OCI-M2 (cell line): ENCODE data around the gene DLST.

Experiments
- DNase-seq: peaks from one replicate; lab custom pipeline; 2025; ENCODE audit not compliant: unreplicated experiment; lab: John Stamatoyannopoulos, UW

The DLST gene

DNA sequence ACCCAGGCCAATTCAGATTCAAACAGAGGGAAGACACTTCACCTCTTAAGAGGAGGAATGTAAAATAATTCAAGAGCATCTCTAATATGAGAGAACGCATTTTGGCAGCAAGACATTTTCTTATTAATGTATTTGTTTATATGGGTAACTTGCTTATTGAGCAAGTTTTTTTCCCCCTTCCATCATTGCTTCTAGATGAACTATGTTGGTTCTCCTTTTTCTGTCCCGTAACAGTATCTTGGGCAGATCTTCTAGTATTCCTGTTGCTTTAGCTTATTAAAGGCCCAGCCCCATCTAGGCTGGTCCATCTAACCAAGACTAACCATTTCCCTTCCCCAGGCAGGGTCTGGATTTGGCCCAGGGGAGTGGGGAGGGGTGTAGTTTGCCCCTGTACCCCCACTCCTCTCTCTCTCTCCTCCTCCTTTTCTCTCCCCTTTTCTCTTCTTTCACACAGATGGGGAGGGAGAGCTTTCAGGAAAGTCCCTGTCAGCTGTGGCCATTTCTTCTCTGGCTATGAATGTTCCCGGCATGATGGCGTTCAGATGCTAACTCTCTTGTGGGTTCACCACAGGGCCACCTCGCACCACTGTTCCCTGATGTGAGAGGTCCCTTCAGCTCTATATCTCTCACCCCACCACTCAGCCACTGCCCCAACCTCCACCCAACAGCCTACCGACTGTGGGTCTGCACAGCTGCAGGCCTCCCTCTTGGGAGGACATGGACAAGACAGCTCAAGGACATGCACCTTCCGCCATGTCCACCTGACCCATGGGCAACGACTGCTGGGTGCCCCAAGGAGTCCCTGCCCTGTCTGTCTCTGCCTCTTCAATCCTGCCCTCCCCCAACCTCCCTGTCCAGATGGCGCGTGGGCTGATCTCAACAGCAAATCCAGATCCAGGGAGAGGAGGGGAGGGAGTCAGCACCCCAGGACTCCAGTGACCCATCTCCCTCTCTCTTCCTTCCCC is 57.1 kb downstream of the DLST start:
- DNase-seq, result no peak

DNA sequence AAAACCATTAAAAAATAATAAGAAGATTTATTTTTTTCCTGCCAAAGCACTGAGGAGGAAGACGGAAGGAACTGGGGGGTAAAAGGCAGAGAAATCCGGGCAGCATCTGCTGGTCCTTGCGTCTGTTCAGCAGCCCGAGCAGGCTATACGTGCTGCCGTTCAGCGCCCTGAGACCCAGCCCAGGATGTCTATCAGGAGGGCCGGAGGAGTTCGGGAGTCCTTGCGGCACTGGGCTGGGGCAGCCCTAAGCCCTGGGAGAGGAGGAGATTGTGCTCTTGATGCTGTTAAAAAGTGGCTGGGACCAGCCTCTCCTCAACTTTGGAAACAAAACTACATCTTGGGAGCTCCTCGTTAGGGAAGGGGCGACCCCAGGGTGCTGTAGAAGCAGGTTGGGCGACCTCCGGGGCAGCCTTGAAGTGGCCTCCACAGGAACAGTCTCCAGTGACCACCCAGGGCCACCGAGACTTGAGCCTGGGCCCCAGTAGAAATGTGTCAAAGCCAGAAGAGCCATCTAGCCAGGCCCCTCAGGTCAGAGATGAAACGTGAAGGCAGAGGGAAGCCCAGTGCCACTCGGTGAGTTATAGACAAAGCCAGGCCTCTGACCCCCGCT is 59.3 kb downstream of the DLST start:
- DNase-seq, result no peak

DNA sequence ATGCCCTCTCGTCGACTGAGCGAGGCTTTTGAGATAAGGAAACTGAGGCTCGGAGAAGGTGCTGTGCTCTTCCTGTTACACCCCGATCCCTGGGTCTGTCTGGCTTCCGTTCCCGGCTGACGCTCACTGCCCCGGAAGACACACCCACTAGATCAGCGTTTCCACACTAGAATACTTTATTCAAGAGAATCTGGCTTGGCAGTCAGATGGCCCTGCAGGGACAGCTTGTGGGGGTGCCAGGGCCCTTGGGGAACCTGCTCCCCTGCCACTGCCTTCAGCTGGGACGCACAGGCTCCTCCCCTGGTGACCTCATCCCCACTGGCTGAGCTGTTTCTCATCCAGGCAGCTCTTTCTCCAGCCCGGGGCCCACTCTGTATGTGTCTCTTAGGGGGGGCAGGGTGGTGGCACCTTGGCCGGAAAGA is 60.0 kb downstream of the DLST start:
- DNase-seq, result no peak

DNA sequence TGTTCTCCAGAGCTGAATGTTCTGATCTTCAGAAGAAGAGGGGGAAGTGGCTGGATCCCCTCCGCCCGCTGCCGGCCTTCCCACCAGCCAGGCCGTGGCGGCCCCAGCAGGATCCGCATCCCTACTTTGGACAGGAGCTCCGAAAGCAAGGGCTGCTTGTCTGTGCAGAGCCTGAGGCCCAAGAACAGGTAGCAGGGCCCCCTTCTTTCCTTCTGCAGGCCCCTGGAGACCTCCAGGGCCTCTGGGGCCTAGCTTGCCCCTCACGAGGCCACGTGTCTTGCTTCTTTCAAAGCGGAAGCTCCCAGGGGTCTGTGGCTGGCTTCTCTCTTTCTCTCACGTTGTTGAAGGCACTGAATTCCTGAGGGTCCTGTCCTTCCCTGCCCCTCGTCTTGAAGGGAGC is 60.5 kb downstream of the DLST start:
- DNase-seq, result no peak

DNA sequence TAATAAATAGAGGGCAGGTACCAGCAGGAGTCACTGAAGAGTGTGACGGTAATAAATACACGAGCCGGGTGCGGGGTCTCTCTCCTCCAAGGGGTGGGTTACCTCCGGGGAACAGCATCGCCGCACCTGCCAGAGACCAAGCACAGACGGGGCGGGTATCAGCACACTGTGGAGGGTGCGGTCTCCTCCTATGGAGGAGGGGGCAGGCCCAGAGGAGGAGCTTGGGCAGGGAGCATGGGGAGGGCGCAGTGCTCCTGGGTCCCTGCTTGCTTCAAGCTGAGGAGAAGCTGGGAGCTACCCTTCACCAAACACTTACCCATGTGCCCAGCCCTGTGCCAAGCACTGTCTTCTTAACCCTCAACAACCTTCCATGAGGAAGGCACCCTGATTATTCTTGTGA is 60.9 kb downstream of the DLST start:
- no peak for DNase-seq

DNA sequence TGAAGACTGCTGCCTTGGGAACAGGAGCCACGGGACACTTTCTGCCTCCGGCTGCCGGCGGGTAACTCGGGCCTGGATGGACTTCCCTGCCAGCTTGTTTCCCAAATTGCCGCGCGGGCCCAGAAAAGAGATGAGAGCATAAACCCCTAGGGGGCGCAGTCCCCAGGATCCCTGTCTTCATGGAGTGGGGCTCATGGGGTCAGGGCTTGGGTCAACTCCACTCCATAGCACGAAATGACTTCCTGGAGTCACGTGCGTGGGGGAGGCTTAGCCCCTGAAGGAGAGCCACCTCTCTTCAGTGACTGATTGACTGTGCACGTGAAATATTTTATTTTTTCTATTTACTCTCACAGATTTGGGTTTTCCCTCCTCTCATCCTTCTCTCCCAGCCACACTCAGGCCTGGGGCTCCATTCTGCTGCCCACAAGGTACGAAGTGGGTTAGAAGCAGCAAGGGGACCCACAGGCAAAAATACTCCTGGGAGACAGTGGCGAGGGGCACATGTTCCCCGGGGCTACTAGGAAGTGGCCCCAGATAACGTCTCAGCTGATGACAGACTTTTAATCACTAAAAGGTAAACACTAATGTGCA is 63.6 kb downstream of the DLST start:
- DNase-seq, result no peak

DNA sequence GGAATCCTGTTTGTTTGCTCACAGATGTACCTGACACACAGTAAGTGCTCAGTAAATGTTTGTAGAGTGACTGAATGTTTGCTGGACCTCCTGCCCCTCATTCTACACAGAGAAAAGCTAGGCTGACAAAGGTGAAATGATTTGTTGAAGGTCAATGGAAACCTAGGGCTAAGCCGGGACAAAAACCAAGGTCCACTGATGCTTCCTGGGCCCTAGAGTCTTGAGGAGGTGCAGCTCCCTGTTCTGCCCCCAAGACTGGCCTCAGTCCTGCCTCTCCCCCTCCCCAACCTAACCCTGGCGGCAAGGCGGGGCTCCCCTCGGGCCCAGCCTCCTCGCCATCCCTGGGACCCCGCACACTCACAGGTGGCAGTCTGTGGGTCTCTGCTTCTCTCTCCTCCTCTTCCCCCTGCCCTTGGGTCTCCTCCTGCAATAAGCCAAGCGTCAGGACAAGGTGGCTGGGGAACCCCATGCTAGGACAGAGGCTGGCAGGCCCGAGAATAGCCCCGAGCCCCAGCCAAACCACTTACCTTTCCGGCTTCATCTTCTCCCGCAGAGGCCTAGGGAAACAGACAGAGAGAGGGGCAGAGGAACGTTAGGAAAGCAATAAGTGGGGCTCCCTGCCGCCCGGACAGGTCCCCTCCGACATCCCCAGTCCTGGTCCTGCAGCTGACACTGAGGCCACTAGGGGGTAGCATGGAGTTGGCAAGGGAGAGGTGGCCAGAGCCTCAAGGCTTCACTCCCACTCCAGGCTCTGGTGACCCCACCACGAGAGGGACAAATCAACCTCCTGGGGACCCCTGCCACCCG is 64.3 kb downstream of the DLST start:
- peak; percentile 22 for DNase-seq

DNA sequence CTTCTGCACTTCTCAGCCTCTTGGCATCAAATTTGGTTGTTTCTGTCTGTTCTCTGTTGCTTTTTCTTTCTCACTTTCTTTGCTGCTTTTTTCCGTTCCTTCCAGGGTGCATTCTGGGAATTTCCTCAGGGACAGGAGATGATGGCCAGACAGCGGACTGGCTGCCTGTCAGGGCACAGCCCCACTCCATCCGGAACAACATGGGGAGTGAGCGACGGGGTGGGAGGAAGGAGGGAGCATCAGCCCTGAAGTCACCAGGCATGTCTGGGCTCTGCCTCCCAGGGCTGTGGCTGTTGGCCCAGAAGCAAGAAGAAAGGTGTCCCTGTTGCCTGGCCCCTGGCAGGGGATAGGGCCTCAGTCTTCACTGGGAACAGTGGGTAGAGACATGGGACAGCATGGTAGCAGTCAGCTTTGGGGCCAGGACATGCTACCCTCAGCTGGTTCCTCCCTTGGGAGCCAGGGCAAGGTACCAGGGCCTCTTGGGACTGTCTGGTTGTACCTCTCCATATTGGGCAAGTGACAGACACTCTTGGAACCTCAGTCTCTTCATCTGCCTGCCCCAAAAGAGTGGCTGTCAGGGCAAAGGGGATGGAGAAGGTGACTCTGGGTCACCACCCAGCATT is 65.1 kb downstream of the DLST start:
- DNase-seq, result no peak

DNA sequence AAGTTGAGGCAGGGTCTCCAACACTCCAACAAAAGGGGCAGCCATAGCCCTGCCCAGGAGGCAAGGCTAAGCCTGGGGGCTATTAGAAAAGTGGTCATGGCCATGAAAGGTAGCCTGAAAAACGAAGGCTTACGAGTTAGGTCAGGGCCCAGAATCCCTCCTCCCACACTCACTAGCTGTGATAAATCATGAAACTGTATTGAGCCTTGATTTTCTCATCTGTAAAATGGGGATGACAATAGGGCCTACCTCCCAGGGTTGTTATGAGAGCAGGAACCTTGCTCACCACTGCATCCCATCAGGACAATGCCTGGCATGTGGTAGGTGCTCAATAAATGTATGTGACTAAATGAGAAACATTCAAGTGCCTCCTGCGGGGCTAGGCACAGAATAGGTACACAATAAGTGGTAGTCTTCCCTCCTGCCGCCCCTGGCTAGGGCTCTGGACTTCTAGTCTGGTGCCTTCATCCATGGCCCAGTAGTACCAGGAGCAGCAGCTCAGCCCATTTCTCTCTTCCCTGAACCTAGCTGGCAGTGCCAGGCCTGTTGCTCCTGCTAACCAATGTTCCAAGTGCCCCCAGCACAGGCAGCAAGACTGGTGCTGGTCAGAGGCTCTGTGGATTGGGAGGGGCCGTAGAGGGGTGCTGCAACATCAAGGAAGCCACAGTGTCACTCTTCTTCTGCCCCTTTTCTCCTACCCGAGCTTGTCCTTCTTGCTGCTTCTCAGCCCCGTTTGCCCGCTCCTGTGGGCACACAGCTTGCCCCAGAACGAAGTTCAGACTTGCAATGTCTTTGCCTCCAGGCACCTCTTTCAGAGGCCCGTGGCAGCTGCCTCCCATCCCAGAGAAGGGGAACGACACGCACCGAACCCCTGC is 65.9 kb downstream of the DLST start:
- DNase-seq, result no peak

DNA sequence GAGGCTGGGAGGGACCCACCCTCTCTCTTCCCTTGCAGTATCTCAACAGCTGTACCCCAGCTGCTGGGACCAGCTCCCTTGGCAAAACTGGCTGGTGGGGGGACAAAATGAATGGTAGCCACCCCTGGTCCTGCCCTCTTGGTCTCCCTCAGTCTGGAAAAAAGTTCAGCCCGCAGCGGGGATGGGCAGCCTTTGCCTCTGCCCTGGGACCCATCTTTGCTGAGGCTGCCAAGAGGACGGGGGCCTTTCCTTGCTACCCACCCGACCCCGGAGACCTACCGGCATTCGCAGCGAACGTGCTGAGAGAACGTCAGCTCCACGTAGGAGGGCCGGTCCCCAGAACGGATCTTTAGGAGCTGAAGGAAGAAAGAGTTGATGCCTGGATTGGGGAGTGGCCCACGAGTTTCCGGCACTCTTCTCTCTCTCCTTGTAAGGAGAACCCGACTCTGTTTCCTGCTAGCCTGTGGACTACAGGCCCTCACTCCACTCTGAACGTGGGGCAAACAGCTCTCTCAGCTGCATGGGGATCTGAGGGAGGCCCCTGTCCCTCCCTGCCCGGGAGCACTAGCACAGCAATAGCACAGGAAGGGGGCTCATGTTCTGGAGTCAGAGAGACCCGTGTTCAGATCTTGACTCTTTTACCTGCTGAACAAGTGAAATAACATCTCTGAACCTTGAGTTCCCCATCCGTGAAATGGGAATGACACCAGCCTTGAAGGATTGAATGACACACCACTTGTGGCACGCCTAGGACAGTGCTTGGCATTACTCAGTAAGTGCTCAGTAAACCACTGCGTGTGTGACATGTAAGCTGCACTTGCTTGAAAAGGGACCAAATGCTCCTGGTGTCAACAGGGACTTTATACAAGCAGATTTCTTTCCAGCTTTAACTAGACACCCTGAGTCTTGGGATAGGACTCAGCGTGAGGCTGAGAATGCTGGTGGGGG is 66.8 kb downstream of the DLST start:
- no peak for DNase-seq

DNA sequence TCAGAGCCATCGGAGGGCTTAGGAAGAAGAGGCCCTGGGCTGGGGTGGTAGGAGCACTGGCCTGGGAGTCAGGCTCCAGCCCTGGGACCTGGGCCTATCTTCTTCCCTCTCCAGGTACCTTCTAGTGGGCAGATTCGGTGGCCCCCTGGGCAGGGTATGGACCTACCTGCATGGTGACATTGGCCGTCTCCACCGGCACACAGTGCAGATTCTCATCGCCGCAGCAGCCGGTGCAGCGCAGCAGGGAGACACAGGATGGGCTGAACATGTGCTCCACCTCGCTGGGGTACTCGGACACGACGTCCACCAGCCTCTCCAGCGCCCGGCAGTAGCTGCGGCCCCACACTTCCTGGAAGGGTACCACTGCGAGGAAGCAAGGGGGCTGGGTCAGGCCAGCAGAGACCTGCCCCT is 67.5 kb downstream of the DLST start:
- DNase-seq, result no peak

DNA sequence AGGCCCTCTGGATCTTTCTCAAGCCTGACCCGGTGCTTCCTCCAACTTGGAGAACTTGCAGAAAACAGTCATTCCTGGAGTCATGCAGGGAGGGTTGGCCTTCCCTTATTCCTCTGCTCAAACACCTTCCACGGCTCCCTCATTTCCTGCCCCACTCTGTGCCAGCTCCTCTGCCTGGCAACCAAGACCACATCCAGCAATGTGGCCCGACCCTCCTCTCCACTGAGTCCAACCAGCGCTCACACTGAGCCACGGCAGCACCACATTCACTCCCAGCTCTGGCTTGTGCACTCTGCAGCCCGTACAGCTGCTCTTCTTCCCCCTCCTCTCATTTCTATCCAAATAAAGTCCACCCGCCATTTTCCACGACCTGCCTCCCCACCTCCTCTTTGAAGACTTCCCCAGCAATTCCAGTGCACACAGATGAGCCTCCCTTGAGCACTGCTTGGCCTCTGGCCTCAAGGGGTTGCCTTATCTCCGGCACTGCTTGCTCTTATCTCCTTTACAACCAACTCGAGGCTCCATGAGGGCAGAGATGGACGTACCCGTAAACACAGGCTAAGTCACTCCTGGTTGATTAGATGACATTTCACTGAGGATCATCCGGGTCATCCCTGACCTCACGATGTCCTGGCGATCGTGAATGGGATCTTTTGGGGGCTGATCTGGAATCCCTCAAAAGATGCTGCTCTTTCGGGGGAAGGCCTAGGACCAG is 68.3 kb downstream of the DLST start:
- no peak for DNase-seq

DNA sequence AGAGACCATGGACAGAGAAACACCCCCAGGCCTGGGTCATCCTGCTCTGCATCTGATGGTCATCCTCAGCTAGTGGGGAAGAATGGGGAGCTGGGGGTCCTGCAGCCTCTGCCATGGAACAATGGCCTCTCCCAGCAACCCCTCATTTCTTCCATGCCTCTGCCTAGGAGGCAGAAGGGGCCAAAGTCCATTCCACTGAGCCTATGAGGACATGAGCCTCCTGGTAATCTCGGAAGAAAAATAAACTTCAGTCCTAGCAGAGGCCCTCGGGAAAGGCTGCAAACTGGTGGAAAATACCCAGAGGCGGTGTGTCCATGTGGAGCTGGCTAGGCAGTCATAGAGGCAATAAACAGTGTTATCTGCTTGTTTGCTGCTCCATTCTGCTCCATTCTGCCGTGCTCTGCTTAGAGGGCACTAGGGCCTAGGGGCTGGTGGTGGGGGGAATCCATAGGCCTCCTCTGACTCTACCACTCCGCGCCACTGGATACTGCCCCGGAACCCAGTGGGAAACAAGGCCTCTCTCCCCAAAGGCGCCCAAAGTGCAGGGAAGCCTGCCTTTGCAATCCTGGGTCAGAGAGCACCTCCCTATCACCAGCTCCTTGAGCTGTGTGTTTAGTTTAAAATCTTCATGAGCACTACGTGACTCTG is 69.2 kb downstream of the DLST start:
- no peak for DNase-seq

DNA sequence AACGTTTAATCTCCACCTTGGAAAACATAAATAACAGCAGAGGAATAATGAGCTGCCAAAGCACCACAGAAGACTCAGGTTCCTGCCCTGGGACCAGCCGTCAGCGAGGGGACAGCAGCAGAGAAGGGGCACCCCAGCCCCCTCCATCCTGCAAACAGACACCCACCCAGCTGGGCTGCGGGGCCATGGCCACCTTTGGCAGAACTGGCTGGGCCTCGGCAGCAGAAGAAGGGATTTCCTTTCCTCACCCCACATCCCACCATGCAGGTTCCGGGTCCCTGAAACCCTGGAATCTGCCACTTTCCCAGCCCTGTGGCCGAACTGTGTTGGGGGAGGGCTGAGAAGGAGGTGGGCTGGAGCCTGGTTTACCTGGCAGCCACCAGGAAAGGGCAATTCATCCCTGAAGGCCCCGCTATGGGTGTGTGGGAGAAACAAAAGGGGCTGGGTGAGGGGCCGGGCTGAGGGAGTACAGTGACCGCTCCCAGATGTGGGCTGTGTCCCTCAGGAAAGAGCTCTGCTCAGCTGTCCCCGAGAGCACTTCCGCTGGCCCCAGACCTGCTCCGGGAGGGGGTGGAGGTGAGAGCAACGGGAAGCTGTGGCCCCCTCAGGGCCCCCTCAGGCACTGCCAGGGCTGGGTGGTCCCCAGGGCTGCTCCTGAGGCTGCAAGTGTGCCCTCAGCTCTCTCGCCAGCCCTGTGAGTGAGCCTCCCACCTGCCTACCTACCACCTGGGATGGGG is 69.9 kb downstream of the DLST start:
- DNase-seq, result no peak

DNA sequence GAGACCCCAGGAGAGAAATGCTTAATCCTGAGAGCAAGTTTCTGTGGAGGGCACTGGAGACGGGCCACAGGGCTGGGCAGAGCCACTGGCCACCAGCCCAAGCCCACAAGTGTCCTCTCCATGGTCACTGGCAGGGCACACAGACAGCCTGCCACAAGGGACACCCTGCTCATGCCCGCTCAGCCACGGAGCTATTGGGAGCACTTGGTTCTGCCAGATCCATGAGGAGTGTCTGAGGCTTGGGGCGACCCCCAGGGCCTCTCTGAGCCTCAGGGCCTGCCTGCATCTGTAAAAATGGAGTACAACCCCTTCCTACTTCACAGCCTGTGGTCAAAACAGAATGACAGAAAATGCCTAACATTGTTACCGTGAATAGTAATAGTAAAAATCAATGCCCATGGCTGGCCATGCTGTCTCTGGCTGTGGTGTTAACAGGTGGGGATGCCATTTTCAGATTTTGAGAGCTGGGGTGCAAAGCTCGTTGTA is 70.5 kb downstream of the DLST start:
- no peak for DNase-seq

DNA sequence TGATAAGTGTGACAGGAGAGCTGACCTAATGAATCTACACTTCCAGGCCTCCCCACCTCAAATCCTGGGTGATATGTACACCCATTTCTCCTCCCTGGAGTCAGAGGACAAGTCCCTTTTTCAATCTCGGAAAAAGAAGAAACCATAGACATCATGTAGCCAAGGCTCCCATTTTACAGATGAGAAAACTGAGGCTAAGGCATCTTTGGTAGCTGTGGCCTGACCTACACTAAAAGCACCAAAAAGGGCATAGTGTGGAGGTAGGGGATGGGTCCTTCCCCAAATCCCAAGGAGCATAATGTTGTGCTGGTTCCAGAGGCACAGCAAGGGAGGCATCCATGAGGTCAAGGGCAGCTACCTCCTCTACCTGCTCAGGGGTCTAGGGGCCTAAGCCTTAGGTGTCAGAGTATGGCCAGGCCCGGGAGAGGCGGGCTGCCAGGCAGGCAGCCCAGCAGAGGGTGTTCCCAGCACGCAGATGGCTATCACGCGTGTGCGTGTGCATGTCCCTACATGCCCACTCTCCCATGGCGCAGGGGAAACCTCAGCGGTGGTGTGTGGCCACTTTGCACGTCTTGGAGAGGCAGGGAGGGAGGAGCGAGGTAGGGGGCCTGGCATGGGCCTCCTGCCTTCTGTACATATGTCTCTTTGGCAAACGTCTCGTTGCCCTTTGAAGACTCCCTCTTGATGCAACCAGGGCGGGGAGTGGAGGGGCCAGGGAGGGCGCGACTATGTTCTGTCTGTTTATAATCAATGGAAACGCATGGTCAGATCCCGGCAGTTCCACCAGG is 71.2 kb downstream of the DLST start:
- no peak for DNase-seq
